GM23338 (cell line): ENCODE measurements around the gene TREM1. TPM values are rescaled to one million over a fixed set of nuclear protein-coding genes. Genes with fewer than 3 reads are reported as not detected.
A peak's percentile ranks its signal among the peaks of the same experiment; 100 is the strongest.

Experiments used
- ATAC-seq: fragments of 200-7000 bp; cut with Tn5 transposase; 3 replicates; pipeline ENCODE4 v1.9.1; 2020
- DNase-seq: peaks from one replicate; pipeline ENCODE4 v3.0.0-alpha.2; 2015; ENCODE audit warnings: low spot score
- H2AFZ ChIP-seq: fragments of 200-600 bp; sonication (generic); 2 replicates; pipeline ENCODE4 v1.8.0; 2016; ENCODE audit warnings: antibody characterized with exemption, mild to moderate bottlenecking, moderate library complexity
- H3F3A ChIP-seq: fragments of 200-600 bp; sonication (generic); replicated peaks from 2 replicates; pipeline ENCODE4 v1.8.0; 2017; ENCODE audit warnings: antibody characterized with exemption, mixed run types, low read depth
- H3K27ac ChIP-seq: fragments of 200-600 bp; sonication (generic); 2 replicates; pipeline ENCODE4 v1.6.1; 2016; ENCODE audit warnings: low read depth
- H3K27me3 ChIP-seq: fragments of 200-600 bp; sonication (generic); 2 replicates; pipeline ENCODE4 v1.8.0; 2016; ENCODE audit warnings: mild to moderate bottlenecking, mixed run types, moderate library complexity; ENCODE audit not compliant: insufficient read depth
- H3K36me3 ChIP-seq: fragments of 200-600 bp; sonication (generic); 2 replicates; pipeline ENCODE4 v1.8.0; 2016; ENCODE audit warnings: mild to moderate bottlenecking; ENCODE audit not compliant: insufficient read depth
- H3K4me1 ChIP-seq: fragments of 200-600 bp; sonication (generic); 2 replicates; pipeline ENCODE4 v1.8.0; 2016; ENCODE audit warnings: mild to moderate bottlenecking, moderate library complexity; ENCODE audit not compliant: insufficient read depth
- H3K4me2 ChIP-seq: fragments of 200-600 bp; sonication (generic); 2 replicates; pipeline ENCODE4 v1.7.1; 2017; ENCODE audit warnings: mixed run types
- H3K4me3 ChIP-seq: fragments of 200-600 bp; sonication (generic); 2 replicates; pipeline ENCODE4 v1.6.1; 2016; ENCODE audit warnings: mixed run types
- H3K79me2 ChIP-seq: fragments of 200-600 bp; sonication (generic); replicated peaks from 2 replicates; pipeline ENCODE4 v1.8.0; 2017; ENCODE audit warnings: mild to moderate bottlenecking; ENCODE audit not compliant: insufficient read depth
- H3K9me2 ChIP-seq: fragments of 200-600 bp; sonication (generic); 2 replicates; pipeline ENCODE4 v1.8.0; 2017; ENCODE audit not compliant: insufficient read depth
- H4K20me1 ChIP-seq: fragments of 200-600 bp; sonication (generic); replicated peaks from 2 replicates; pipeline ENCODE4 v1.8.0; 2017; ENCODE audit warnings: mild to moderate bottlenecking; ENCODE audit not compliant: insufficient read depth
- H3K27ac Mint-ChIP-seq: 2 replicates; pipeline ENCODE4 v1.8.0; 2020; ENCODE audit warnings: inconsistent platforms, mild to moderate bottlenecking, moderate library complexity, mixed read lengths
- H3K27me3 Mint-ChIP-seq: 3 replicates; pipeline ENCODE4 v1.8.0; 2022; ENCODE audit warnings: low read depth, mild to moderate bottlenecking, moderate library complexity, mixed read lengths, inconsistent platforms; ENCODE audit not compliant: insufficient read depth, poor library complexity
- H3K36me3 Mint-ChIP-seq: 3 replicates; pipeline ENCODE4 v1.8.0; 2021; ENCODE audit warnings: low read depth, mild to moderate bottlenecking, inconsistent platforms, moderate library complexity, mixed read lengths
- H3K4me1 Mint-ChIP-seq: 3 replicates; pipeline ENCODE4 v1.8.0; 2020; ENCODE audit warnings: mild to moderate bottlenecking, inconsistent platforms, mixed read lengths
- H3K4me3 Mint-ChIP-seq: 3 replicates; pipeline ENCODE4 v1.8.0; 2021; ENCODE audit warnings: moderate library complexity, mild to moderate bottlenecking, inconsistent platforms, mixed read lengths
- H3K9me3 Mint-ChIP-seq: 3 replicates; pipeline ENCODE4 v1.8.0; 2020; ENCODE audit warnings: moderate library complexity, mild to moderate bottlenecking, inconsistent platforms, mixed read lengths
- CREB1 ChIP-seq: fragments of 250-450 bp; sonication (Bioruptor Pico); IDR thresholded peaks from 2 replicates; pipeline ENCODE4 v1.5.0; 2020; ENCODE audit warnings: low read depth, mild to moderate bottlenecking, moderate library complexity
- EZH2 ChIP-seq: fragments of 200-600 bp; sonication (generic); IDR thresholded peaks from one replicate; pipeline ENCODE4 v1.8.0; 2017; ENCODE audit warnings: antibody characterized with exemption, mild to moderate bottlenecking, low read depth; ENCODE audit not compliant: unreplicated experiment
- NANOG ChIP-seq: IDR thresholded peaks from 2 replicates; pipeline ENCODE4 v1.6.1; 2016; ENCODE audit warnings: antibody characterized with exemption, borderline replicate concordance
- POLR2AphosphoS5 ChIP-seq: IDR thresholded peaks from 2 replicates; pipeline ENCODE4 v1.6.1; 2016; ENCODE audit warnings: antibody characterized with exemption, low read depth
- STAT1 ChIP-seq: IDR thresholded peaks from one replicate; pipeline ENCODE4 v1.6.1; 2016; ENCODE audit warnings: antibody characterized with exemption; ENCODE audit not compliant: unreplicated experiment
- ZNF114 ChIP-seq: fragments of 250-450 bp; sonication (Bioruptor Pico); IDR thresholded peaks from 2 replicates; pipeline ENCODE4 v1.5.0; 2020; ENCODE audit warnings: mild to moderate bottlenecking, moderate library complexity
- ZNF331 ChIP-seq: fragments of 250-450 bp; sonication (Bioruptor Pico); IDR thresholded peaks from 2 replicates; pipeline ENCODE4 v1.5.0; 2020; ENCODE audit warnings: low read depth, mild to moderate bottlenecking, moderate library complexity
- polyA plus RNA-seq: library from polyadenylated mRNA; unstranded; fragments of >200 nt; fragmentation: Nextera tagmentation; extraction: Ambion mirVana; gene quantifications from 2 replicates; pipeline ENCODE4 v1.2.1, GENCODE V29; 2016
- total RNA-seq: library from RNA; depleted of rRNA; stranded (reverse); fragments of >200 nt; shearing (Covaris generic); gene quantifications from 2 replicates; pipeline ENCODE4 v1.2.3, GENCODE V29; 2014
- TF ChIP-seq, protein P1 (sequence below), 2 experiments: fragments of 200-600 bp in 1 of 2; sonication (generic) in 1 of 2; conservative IDR thresholded peaks; 2 replicates each; pipeline versions ENCODE4 v1.5.1 to v1.6.1; 2016 to 2017; ENCODE audit warnings: antibody characterized with exemption in 2 of 2, low read depth in 2 of 2, mild to moderate bottlenecking in 2 of 2, moderate library complexity in 1 of 2

The TREM1 gene
- total and polyA plus RNA-seq, 2 experiments from 2014 or later = not detected

DNA sequence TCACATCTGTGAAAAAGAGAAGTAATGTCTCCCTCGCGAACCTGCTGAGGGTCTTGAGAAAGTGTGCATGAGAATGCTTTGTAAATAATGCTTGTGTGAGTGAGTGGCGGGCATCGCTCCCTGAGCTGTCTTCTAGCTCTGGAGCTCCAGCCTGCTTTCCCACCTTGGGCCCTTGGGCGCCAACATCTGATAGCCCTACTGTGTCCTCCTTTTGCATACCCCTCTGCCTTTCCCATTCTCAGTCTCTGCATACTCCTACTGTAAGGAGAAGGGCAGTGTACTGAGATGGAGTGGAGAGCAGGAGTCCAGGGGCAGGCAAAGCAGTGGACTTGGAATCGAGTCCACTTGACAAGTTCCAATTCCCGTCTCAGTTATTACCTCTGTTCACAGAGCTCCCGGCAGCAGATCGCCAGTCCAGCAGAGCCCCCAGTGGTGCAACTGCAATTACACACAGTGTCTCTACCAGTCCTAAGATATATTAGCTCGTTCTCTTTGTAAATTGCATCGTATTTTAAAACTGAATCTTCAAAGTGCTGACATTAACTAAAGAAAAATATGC lies 48.1 kb upstream of the TREM1 start:
- H3K9me3 Mint-ChIP-seq = no peaks in the 10 kb centered on the region; the same call in 2 of the 3 replicates

DNA sequence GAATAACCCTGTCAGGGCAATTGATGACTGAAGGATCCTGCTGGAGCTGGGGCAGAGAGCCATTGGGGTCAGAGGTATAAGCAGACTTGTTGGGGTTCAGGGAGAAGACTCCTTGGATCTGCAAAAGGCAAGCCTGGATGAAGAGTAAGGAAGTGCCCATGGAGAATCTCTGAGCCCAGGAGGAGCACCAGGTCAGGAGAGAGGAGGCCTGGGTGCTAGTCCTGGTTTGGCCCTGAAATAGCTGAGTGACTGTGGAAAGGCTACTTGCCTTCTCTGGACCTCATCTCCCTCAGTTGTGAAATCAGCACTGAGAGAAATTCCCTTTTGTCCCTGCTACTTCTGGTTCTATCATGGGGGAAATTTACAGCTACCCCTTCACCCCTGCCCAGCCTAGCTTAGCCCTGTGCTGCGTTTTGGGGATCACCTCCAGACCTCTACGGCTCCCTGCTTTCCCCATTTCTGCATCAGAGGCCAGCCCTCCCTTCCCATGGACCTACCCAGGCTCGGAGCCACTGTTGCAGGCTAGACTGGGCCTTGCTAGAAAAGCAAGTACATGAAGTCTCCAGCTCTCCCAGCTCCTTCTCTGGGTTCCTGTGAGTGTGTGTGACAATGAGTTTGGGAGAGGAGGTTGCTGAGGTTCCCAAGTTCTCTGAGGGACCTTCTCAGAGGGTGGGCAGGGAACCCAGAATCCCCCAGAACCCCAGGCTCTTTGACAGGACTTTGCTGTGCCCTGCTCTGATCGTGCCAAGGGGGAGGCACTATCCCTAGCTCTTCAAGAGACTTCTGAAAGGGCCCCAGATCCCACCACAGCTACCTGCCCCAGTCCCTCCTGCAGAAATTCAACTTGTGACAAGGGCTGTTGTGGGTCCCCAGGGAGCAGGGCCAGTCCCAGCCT lies 46.6 kb upstream of the TREM1 start:
- H3K4me1 Mint-ChIP-seq = peaks cover 8% of the 10 kb centered on the region
- Histone ChIP-seq H3K4me3 (no peak overlapping the region), H3F3A (no peaks in the 10 kb centered on the region), H3K27ac (no peak overlapping the region), H3K4me1 (no peaks in the 10 kb centered on the region), H2AFZ (no peak overlapping the region), H4K20me1 (no peaks in the 10 kb centered on the region), H3K4me2 (no peak overlapping the region), H3K9me2 (no peaks in the 10 kb centered on the region), H3K79me2 (no peaks in the 10 kb centered on the region), H3K36me3 (no peaks in the 10 kb centered on the region), H3K27me3 (no peaks in the 10 kb centered on the region)
- no peak for ATAC-seq
- H3K36me3 Mint-ChIP-seq = no peaks in the 10 kb centered on the region
- no peaks in the 10 kb centered on the region; the same call in 2 of the 3 replicates for H3K9me3 Mint-ChIP-seq
- no peak for DNase-seq
- no peak overlapping the region for H3K27ac Mint-ChIP-seq
- no peak overlapping the region for H3K4me3 Mint-ChIP-seq
- TF ChIP-seq ZNF331 (CRISPR knock-in tag) = no peak
- no peak for TF ChIP-seq ZNF114 (CRISPR knock-in tag)
- no peak for TF ChIP-seq CREB1
- TF ChIP-seq STAT1 = no peak
- TF ChIP-seq POLR2AphosphoS5 = no peak
- TF ChIP-seq, protein P1, sequence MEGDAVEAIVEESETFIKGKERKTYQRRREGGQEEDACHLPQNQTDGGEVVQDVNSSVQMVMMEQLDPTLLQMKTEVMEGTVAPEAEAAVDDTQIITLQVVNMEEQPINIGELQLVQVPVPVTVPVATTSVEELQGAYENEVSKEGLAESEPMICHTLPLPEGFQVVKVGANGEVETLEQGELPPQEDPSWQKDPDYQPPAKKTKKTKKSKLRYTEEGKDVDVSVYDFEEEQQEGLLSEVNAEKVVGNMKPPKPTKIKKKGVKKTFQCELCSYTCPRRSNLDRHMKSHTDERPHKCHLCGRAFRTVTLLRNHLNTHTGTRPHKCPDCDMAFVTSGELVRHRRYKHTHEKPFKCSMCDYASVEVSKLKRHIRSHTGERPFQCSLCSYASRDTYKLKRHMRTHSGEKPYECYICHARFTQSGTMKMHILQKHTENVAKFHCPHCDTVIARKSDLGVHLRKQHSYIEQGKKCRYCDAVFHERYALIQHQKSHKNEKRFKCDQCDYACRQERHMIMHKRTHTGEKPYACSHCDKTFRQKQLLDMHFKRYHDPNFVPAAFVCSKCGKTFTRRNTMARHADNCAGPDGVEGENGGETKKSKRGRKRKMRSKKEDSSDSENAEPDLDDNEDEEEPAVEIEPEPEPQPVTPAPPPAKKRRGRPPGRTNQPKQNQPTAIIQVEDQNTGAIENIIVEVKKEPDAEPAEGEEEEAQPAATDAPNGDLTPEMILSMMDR (conservative IDR thresholded peaks at IDR 0.05; ENCODE audit: low read depth in 2 of 2) = no peak
- H3K27me3 Mint-ChIP-seq = peaks cover 21% of the 10 kb centered on the region

More for the DNA sequence above, 48.1 kb upstream of the TREM1 start:
- no peaks in the 10 kb centered on the region for H4K20me1 ChIP-seq
- no peaks in the 10 kb centered on the region for H3F3A ChIP-seq
- no peak overlapping the region for H3K27ac ChIP-seq
- Mint-ChIP-seq H3K27ac (no peak overlapping the region), H3K4me3 (no peak overlapping the region), H3K36me3 (no peaks in the 10 kb centered on the region), H3K27me3 (peaks cover 21% of the 10 kb centered on the region), H3K4me1 (peaks cover 8% of the 10 kb centered on the region)
- DNase-seq (no peak), ATAC-seq (peak; percentile 49)
- H3K4me1 ChIP-seq = no peaks in the 10 kb centered on the region
- H3K4me3 ChIP-seq = no peak overlapping the region
- no peaks in the 10 kb centered on the region for H3K79me2 ChIP-seq
- H3K36me3 ChIP-seq = no peaks in the 10 kb centered on the region
- TF ChIP-seq, protein P1 (conservative IDR thresholded peaks at IDR 0.05; ENCODE audit: low read depth in 2 of 2) = peak in 1 of 2 experiments; percentile 21; a peak in 2 of 4 replicates
- TF ChIP-seq NANOG = no peak
- TF ChIP-seq EZH2 = no peak
- no peaks in the 10 kb centered on the region for H3K9me2 ChIP-seq
- H2AFZ ChIP-seq = 0 out of 2 replicates have a peak overlapping the region, but pooled peaks have one; percentile 43
- H3K4me2 ChIP-seq = no peak overlapping the region
- no peaks in the 10 kb centered on the region for H3K27me3 ChIP-seq
